NCI-H1105 treated with DMSO at 0.1 percent for 48 hours (cell line): ENCODE measurements around the gene PARN.

Experiments used
- DNase-seq: peaks from one replicate; lab custom pipeline; 2025; lab: John Stamatoyannopoulos, UW

PARN gene

DNA sequence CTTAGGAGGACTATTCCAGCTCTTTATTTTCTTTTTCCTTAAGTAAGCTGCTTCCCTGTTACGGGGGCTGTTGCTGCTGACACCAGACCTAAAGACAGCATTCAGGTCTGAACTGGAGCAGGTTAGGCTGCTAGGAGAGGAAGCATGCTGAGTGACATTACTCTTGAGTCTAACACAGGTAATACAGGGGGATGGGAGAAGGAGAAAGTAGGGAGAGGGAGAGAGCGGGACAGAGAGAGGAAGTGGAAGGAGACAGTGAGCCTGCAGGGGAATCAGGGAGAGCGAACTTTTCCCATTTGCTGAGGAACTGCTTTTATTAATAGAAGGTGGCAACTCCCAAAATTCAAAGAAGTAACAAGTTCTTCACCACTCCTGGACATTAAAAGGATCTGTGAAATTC, 130.9 kb downstream of the PARN start:
- DNase-seq: no peak

DNA sequence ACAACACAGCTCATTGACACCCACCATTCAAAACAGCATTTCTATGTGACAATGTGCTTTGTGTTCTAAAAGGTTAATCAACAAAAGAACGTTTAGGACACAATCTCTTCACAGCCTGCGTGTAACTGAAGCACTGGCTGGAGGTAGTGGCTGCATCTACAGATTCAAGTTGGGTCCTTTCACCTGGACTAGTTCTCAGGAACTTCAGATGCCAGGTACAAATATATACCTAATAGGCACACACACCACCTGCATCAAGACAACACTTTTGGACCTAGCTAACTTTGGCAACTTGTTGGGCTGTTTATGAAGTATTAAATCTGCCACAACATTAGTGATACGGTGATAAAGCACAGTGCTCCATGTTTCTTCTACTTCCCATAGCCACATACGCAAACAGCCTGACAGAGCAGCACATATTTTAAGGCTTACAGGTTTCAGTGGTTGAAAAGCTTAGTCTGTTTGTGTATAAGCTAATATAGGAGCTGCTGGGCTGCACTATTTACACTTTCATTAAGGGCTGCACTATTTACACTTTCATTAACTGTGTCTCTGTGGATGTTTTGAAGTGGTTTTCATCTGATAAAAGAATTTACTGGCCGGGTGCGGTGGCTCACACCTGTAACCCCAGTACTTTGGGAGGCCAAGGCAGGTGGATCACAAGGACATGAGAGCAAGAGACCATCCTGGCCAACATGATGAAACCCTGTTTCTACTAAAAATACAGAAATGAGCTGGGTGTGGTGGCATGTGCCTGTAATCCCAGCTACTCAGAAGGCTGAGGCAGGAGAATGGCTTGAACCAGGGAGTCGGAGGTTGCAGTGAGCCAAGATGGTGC, 132.6 kb downstream of the PARN start:
- DNase-seq: no peak

DNA sequence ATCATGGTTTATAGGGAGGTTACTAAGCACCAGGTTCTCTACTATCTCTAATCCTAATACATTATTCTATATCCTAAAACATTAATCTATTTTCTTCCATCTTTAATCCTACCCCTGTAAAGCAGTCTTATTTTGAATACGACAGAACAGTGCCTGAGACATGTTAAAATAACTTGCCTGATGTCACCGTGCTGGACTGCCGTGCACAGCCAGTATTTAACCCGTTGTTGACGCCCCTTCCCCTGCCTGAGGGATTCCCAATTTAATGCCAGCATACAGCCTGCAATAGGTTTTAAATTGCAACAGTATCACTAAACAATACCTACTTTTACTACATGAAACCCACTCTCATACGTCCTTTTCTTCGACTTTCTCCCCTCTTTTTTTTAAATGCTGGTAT, 133.3 kb downstream of the PARN start:
- no peak for DNase-seq

DNA sequence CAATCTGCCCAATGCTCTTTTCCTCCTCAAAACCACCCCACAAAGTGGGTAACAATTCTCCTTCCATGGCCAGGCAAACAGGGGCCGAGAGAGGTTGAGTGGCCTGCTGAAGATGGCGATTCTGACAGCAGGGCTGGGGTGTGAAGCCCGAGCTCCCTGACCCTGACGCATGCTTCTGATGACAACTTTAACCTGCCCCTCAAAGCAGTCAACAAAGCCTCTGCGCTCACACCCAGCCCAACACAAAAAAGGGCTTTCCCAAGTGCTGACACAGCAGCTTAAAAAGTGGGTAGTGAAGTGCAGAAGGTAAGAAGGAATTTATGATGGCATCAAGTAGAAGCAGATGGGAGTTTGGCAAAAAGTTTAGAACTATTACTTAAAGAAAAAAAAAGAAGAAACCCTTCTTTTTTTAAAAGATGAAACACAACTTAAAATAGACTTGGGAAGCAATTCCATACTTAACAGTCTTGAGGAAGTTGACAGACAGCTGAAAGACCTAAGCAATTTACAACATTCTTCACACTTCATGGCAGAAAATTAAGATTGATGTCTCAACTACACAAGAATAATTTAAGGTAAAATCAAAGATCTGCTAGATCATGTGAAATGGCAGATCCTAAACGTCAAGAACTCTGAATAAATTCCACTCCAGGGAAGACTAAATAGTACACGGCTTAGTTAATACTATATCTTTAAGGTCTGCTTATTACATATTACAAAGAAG, 133.9 kb downstream of the PARN start:
- no peak for DNase-seq

DNA sequence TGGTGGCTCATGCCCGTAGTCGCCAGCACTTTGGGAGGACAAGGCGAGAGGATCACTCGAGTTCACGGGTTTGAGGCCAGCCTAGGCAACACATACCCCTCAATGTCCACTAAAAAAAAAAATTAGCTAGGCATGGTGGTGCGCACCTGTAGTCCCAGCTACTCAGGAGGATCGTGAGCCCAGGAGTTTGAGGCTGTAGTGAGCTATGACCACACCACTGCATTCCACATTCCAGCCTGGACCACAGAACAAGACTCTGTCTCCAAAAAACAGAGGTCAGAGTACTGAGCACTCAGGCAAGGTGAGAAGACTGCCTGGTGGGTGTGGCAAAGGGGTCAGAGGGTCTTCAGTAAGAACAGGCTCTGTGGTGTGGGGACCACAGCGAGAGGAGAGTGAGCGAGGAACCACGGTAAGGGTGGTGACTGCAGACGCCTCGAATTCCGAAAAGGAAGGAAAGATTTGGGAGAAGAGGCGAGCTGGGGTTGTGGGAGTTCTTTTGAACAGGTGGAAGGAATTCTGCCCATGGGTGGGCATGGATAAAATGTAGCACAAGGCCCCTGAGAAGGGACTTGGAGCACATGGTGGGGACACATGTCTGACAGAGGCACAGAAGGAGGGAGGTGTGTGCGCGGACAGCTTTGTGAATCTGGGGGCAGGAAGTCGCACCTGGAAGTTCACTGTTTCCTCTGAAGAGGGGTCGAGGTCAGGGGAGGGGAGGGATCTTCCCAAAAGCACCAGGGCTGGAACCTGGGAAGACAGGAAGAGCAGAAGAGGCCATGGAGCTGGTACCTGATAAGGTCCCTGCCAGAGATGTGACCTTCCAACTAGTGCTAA, 134.6 kb downstream of the PARN start:
- no peak for DNase-seq

DNA sequence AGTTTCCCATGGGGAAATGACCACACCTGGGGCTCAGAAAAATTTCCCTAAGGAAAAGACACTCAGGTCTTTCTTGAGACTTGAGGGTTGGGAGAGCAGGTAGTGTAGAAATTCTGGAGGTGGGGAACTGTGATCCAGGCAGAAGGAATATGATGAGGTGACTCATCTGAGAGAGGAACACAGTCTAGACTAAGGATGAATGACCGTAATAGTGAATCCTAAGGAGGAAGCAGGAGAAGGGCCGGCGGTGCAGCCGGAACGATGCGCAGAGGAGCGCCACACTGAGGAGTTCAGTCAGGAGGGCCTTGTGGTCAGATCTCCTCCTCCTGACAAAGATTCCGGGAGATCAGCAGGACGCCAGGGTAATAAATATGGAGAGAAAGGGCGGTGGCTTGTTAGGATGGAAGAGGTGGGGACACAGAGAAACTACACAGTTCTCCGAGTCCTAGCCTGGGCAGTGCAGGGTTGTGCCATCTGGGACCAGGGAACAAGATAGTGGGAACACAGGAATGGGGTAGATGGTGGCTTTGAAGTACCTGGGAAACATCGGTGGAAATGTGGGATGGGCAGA, 135.6 kb downstream of the PARN start:
- no peak for DNase-seq

DNA sequence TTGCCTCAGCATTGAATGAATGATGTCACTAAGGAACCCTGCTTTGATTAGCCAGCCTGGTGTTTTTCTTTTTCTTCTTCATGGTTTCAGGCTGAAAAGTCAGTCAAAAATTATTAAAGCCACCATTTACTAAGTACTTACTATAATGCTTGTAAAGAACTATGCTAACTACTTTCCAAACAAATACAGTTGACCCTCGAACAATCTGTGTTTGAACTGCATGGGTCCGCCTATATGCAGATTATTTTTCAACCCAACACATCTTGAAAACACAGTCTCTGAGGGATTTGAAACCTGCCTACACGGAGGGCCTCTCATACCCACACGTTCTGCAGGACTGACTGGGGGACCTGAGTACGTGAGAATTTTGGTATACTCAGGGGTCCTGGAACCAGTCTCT, 136.3 kb downstream of the PARN start:
- no peak for DNase-seq

DNA sequence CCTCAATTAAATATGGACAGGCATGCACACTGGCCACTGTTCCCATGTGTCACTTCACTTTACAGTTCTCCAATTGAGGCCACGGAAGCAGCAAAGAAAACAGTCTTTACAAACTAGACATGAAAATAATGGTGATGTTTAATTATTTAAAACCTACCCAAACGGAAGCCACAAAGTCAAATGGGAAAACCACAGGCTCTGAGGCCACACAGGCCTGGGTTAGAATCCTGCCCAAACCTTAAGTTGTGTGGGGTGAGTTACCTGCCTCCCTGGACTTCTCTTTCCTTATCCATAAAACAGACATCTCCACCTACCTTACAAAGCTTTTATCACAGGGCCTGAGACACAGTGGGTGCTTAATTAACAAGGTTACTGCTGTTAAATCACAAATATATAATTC, 137.4 kb downstream of the PARN start:
- DNase-seq: no peak

DNA sequence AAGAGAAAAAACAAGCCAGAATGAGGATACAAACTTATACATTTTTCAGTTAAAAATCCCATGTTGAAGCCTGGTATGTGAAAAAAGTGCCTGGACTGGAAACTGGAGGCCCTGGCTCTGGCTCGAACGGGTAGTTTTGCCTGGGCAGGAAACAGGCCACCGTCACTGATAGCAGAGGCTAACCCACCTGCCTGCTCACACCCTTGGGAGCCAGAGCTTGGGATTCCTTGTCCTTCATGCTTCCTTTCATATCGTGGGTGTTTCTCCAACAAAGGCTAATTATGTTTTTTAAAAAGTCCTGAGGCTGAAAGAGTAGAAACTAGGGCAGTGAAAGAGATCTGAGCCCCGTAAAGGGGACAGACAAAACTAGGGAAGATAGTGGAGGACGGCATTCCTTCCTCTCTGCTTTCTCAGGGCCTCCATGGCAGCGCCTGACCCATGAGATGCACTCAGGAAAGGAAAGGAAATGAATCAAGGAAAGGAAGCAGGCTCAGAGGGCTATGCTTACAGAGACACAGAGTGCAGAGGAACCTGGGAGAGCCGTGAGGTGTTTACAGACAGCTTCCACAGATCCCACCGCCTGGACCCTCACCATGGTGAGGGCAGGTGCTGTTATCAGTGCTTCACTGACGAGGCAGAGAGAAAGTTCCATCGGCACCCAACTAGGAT, 138.1 kb downstream of the PARN start:
- DNase-seq: no peak

DNA sequence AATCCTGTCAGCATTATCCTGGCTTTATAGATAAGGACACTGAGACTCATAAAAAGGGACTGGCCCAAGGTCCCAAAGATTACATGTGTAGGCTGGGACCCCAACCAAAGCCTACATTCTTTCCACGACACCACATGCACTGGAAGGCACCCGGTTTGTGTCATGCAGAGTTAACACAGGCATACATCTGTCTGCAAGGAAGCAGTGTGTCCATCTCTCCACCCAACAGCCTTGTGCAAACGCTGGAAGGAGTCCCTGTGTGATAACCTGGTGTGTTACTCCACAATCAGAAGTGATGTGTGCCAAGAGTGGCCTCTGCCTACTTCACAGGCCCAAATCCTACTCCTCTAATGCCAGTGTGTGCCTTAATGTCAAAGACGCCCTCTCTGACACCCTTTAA, 139.8 kb downstream of the PARN start:
- DNase-seq: no peak

DNA sequence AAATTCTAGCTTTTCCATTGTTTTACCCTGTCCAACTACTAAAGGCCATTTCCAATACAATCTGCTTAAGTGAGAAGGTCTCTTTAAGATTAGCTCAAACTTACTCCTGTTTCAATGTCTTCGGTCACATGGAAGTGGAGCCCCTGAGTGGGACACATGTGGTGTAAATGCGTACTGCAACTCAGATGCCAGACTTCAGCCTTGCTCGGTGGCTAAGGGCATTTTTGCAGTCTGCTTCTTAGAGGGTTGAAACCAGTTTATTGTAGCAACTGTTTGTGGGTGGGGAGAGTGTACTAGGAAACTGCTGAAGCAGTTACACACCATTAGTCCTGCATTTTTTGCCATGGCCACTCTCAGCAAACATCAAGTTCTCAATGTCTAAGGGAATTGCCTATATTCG, 140.6 kb downstream of the PARN start:
- no peak for DNase-seq

DNA sequence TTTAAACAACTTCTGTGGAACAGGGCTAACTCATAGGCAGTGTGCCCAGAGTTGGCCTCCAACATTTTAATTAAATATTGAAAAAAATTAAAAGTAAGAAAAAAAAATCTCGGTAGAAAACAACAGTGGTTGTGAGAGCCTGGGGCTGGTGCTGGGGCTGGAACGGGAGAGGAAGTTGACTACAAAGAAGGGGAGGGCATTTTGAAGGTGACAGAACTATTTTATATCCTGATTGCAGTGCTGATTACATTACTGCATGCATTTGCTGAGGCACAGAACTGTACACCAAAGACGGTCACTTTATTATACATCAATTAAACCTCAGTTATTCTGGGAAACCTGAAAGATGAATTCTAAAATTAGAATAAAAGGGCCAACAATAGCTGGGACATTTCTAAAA, 142.5 kb downstream of the PARN start:
- no peak for DNase-seq

DNA sequence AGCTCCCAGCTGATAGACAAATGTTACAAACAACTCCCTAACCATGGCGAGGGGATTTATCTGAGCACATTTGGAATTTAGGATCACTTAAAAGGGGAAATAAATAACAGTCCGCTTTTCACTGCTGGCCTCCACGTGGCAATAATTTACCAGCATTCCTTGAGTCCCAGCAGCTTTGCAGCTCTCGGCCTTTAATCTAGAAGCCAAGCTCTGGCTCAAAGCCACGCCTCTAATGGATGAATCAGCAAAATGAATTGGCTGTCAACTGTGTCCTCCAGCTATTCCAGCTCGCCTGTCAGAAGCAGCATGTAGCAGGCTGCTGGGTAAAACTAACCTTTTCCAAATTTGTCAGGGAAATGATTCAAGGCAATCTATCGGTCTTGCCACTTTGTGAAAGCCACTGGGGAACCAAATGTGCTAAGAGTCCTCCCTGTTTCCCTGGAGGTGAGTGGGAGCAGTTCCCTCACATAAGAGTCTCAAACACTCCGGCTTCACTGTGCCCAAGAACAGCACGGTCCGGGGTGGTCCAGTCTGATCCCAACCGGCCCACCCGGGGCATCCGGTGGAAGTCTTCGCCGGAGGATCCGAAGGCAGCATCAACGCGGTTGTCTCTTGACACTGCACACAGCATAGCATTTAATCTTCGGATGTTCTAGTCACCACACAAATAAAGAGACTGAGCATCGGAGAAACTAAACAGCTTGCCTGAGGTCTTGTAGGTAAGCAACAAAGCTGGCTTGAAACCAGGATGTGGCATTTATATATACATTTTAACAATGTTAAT, 143.3 kb downstream of the PARN start:
- peak; percentile 13 for DNase-seq

DNA sequence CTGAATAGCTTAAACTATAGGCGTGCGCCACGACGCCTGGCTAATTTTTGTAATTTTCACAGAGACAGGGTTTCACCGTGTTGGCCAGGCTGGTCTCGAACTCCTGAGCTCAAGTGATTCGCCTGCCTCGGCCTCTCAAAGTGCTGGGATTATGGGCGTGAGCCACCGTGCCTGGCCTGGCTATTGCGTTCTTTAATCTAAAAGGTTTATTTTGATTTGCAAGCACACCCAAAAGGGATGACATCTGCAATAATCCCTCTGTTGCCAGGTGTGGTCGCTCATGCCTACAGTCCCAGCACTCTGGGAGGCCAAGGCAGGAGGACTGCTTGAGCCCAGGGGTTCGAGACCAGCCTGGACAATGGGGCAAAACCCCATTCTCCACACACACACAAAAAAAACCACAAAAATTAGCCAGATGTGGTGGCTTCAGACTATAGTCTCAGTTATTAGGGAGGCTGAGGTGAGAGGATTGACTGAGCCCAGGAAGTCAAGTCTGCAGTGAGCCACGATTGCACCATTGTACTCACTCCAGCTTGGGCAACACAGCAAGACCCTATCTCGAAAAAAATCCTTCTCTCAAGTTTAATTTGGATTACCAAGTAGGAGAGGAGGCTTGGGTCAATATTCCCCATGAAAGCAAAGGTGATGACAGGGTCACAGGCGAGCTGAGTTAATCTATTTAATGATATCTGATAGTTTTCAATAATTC, 144.1 kb downstream of the PARN start:
- no peak for DNase-seq

DNA sequence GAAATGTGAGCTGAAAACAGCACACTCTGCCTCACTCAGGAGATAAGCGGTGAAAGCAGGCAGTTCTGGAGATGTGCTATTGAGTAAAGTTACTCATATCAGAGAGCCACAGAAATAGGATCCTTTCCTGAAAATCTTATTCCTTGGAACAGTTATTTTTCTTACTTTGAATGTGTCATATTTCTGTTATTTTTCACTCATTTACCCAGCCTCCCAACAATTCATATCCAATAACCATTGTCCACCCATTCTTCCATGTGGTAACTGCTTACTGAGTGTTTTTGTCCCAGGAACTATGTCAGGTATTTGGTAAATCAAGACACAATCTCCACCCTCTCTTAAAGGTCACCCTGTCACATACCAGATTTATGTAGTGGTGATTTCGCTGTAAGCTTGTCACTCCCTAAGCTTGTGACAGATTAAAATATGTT, 144.9 kb downstream of the PARN start:
- DNase-seq: no peak

DNA sequence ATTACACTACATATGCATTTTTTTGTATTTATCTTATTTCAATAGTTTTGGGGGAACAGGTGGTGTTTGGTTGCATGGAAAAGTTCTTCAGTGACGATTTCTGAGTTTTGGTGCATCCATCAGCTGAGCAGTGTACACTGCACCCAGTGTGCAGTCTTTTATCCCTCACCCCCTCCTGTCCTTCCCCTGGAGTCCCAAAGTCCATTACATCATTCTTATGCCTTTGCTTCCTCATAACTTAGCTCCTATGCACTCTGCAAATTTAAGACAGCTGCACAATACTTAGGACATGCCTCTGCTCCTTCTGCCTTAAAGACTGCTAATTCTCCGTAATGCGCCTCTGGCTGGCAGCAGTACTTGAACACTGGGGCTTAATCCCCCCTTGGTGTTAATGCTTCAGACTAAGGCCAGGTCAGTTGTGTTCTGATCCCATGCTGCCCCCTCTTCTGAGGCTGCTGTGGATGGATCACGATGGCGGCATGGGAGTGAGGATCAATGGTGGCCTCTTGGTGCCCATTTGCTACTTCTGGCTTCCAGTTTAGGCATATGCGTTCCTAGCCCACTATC, 146.2 kb downstream of the PARN start:
- DNase-seq: no peak

DNA sequence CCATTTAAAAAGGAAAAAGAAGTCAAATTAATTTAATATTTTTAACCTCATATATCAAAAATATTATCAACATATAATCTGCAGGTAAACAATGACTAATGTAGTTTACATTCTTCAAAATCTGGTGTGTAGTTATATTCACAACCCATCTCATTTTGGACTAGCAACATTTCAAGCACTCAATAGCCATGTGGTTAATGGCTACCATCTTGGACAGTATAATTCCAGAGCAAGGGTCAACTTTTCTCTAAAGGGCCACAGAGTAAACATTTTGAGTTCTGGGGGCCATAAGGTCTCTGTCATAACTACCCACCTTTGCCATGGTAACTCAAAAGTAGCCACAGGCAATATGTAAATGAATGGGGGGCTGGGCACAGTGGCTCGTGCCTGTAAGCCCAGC, 153.9 kb downstream of the PARN start:
- DNase-seq: no peak

DNA sequence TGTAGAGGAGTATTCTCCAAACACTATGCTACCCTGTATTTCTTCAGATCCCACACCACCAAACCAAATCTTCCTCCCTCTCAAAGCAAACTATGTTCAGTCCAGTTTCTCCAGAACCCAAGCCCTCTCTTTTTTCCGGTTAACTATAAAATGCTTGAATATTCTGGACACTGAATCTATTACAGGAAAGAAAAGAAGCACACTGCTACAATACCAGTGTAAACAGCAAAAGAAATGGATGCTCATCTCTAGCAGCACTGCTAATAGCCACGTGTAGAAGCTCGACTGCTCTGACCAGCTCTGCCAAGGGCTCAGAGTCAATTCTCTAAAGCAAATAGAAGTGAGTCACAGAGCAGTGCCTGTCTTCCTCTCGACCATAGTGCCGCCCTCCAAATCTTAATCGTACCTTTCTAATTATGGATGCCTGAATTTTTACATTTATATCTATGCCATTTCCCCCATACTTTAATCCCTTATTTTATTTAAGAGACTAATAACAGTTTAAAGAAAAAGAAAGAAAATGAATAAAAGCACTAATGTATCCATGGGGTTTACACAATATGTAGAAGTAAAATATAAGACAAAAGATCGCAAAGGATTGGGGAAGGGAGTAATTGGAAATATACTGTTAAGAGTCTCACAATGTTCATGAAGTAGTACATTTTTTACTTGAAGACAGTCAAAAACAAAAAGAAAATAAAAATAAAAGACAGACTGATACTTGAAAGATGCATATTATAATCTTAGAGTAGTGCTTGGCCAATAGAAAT, 154.5 kb downstream of the PARN start:
- DNase-seq: no peak

DNA sequence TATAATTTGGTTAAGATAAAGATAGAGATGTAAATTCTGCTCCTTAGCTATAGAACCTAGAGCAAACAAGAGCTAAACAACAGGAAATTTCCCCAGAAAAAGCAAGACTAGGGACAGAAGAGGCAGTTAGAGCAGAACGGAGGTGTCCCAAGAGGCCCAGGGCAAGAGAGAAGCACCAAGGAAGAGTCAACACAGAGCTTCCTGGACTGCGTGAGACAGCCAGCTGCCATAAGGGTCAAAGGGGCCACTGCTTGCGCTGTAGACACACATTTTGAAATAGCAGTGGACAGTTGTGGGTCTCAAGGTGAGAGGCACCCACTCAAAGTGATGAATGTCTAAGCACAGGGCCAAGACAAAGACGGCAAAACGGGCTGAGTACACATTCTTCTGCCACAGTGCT, 156.6 kb downstream of the PARN start:
- DNase-seq: no peak
